ENCODE measurements around the gene SYT1.

- TF ChIP-seq CTCF (conservative IDR thresholded peaks at IDR 0.05; ENCODE audit: low read depth, low read length) (no peak), MAZ (IDR thresholded peaks at IDR 0.05; ENCODE audit: borderline replicate concordance, low read depth, low read length) (no peak), RFX5 (IDR thresholded peaks at IDR 0.05; ENCODE audit: low read depth, low read length) (no peak), NFE2L2 (IDR thresholded peaks at IDR 0.05; ENCODE audit: low read depth, low read length) (no peak), POLR2A (IDR thresholded peaks at IDR 0.05; ENCODE audit: low read depth, low read length) (no peak), BHLHE40 (IDR thresholded peaks at IDR 0.05; ENCODE audit: low read depth, low read length) (no peak), RCOR1 (IDR thresholded peaks at IDR 0.05; ENCODE audit: insufficient replicate concordance, low read length) (no peak), CEBPB (IDR thresholded peaks at IDR 0.05; ENCODE audit: low read depth, low read length) (no peak), ELK1 (IDR thresholded peaks at IDR 0.05; ENCODE audit: borderline replicate concordance, low read depth, low read length) (no peak)
Observed at GRCh38 chr12:78871566-78871965, 7.0 kb downstream of the SYT1 start.
